ENCODE measurements around the gene ZNF138.
"Not testable (repeated sequence)": the region's sequence is repeated elsewhere in the genome, so short reads cannot be mapped to it uniquely, and the experiment has no call there.

DNA sequence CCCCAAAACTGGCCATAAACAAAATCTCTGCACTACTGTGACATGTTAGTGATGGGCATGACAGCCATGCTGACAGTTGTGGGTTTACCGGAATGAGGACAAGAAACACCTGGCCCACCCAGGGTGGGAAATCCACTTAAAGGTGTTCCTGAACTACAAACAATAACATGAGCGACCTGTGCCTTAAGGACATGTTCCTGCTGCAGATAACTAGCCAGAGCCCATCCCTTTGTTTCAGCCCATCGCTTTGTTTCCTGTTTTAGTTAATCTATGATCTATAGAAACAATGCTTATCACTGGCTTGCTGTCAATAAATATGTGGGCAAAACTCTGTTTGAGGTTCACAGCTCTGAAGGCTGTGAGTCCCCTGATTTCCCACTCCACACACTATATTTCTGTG is 69.3 kb downstream of the ZNF138 start:
- TF ChIP-seq SIN3A (IDR thresholded peaks at IDR 0.05; ENCODE audit: borderline replicate concordance, insufficient read depth, low read depth, low read length); POLR2AphosphoS5 (IDR thresholded peaks at IDR 0.05; ENCODE audit: low read depth, low read length); TCF7L2 (IDR thresholded peaks at IDR 0.05; ENCODE audit: low read depth, low read length): not testable (repeated sequence)
- TF ChIP-seq, protein P1, sequence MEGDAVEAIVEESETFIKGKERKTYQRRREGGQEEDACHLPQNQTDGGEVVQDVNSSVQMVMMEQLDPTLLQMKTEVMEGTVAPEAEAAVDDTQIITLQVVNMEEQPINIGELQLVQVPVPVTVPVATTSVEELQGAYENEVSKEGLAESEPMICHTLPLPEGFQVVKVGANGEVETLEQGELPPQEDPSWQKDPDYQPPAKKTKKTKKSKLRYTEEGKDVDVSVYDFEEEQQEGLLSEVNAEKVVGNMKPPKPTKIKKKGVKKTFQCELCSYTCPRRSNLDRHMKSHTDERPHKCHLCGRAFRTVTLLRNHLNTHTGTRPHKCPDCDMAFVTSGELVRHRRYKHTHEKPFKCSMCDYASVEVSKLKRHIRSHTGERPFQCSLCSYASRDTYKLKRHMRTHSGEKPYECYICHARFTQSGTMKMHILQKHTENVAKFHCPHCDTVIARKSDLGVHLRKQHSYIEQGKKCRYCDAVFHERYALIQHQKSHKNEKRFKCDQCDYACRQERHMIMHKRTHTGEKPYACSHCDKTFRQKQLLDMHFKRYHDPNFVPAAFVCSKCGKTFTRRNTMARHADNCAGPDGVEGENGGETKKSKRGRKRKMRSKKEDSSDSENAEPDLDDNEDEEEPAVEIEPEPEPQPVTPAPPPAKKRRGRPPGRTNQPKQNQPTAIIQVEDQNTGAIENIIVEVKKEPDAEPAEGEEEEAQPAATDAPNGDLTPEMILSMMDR (IDR thresholded peaks at IDR 0.05), result not testable (repeated sequence)
- TF ChIP-seq, protein P2, sequence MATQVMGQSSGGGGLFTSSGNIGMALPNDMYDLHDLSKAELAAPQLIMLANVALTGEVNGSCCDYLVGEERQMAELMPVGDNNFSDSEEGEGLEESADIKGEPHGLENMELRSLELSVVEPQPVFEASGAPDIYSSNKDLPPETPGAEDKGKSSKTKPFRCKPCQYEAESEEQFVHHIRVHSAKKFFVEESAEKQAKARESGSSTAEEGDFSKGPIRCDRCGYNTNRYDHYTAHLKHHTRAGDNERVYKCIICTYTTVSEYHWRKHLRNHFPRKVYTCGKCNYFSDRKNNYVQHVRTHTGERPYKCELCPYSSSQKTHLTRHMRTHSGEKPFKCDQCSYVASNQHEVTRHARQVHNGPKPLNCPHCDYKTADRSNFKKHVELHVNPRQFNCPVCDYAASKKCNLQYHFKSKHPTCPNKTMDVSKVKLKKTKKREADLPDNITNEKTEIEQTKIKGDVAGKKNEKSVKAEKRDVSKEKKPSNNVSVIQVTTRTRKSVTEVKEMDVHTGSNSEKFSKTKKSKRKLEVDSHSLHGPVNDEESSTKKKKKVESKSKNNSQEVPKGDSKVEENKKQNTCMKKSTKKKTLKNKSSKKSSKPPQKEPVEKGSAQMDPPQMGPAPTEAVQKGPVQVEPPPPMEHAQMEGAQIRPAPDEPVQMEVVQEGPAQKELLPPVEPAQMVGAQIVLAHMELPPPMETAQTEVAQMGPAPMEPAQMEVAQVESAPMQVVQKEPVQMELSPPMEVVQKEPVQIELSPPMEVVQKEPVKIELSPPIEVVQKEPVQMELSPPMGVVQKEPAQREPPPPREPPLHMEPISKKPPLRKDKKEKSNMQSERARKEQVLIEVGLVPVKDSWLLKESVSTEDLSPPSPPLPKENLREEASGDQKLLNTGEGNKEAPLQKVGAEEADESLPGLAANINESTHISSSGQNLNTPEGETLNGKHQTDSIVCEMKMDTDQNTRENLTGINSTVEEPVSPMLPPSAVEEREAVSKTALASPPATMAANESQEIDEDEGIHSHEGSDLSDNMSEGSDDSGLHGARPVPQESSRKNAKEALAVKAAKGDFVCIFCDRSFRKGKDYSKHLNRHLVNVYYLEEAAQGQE (IDR thresholded peaks at IDR 0.05; ENCODE audit: insufficient read depth in 1 of 2, low read depth in 2 of 2, low read length in 1 of 2), result not testable (repeated sequence)

All from Panc1 (cell line).